ENCODE measurements around the gene GDPD1. TPM values are rescaled to one million over a fixed set of nuclear protein-coding genes. Genes with fewer than 3 reads are reported as not detected.
"Not testable (repeated sequence)": the region's sequence is repeated elsewhere in the genome, so short reads cannot be mapped to it uniquely, and the experiment has no call there.

Gene GDPD1
- polyA plus RNA-seq, 1 donor from 2014 or later: 40.1 TPM

- Histone ChIP-seq H3F3A (ENCODE audit: insufficient read depth, low read length, poor library complexity, severe bottlenecking) (no peaks in the 10 kb centered on the region), H3K36me3 (ENCODE audit: insufficient read depth, low read length) (no peaks in the 10 kb centered on the region), H3K4me3 (ENCODE audit: low read length) (no peak overlapping the region), H3K79me2 (replicated peaks; ENCODE audit: insufficient read depth, low read length) (no peaks in the 10 kb centered on the region), H3K9me3 (ENCODE audit: low read length) (no peaks in the 10 kb centered on the region), H3K9me2 (ENCODE audit: insufficient read depth, low read length) (no peaks in the 10 kb centered on the region), H3K4me2 (ENCODE audit: low read length) (no peak overlapping the region), H3K9ac (ENCODE audit: low read length) (no peak overlapping the region), H2AFZ (ENCODE audit: low read depth, low read length) (no peak overlapping the region), H3K27ac (ENCODE audit: low read length) (no peak overlapping the region), H4K20me1 (ENCODE audit: insufficient read depth) (no peaks in the 10 kb centered on the region), H3K27me3 (ENCODE audit: insufficient read depth, low read depth, low read length) (no peaks in the 10 kb centered on the region)
- no peak for TF ChIP-seq SMC3 (conservative IDR thresholded peaks at IDR 0.05; ENCODE audit: poor library complexity)
Observed at GRCh38 chr17:59289981-59290301, 69.6 kb downstream of the GDPD1 start.

GRCh38 chr17:59290302-59290998 lies 70.1 kb downstream of the GDPD1 start:
- H3K27me3 ChIP-seq (ENCODE audit: insufficient read depth, low read depth, low read length); H3K9ac ChIP-seq (ENCODE audit: low read length); H3K9me3 ChIP-seq (ENCODE audit: low read length); H3F3A ChIP-seq (ENCODE audit: insufficient read depth, low read length, poor library complexity, severe bottlenecking); H3K9me2 ChIP-seq (ENCODE audit: insufficient read depth, low read length); H3K4me2 ChIP-seq (ENCODE audit: low read length); H2AFZ ChIP-seq (ENCODE audit: low read depth, low read length); H3K79me2 ChIP-seq (replicated peaks; ENCODE audit: insufficient read depth, low read length); H3K4me3 ChIP-seq (ENCODE audit: low read length); H4K20me1 ChIP-seq (ENCODE audit: insufficient read depth); H3K36me3 ChIP-seq (ENCODE audit: insufficient read depth, low read length); H3K27ac ChIP-seq (ENCODE audit: low read length): not testable (repeated sequence)

GRCh38 chr17:59292174-59292523 lies 71.8 kb downstream of the GDPD1 start:
- Histone ChIP-seq H3K36me3 (ENCODE audit: insufficient read depth, low read length) (no peaks in the 10 kb centered on the region), H3K9me2 (ENCODE audit: insufficient read depth, low read length) (no peaks in the 10 kb centered on the region), H3K27me3 (ENCODE audit: insufficient read depth, low read depth, low read length) (no peaks in the 10 kb centered on the region), H3K27ac (ENCODE audit: low read length) (no peak overlapping the region), H3K9ac (ENCODE audit: low read length) (no peak overlapping the region), H3K79me2 (replicated peaks; ENCODE audit: insufficient read depth, low read length) (no peaks in the 10 kb centered on the region), H3F3A (ENCODE audit: insufficient read depth, low read length, poor library complexity, severe bottlenecking) (no peaks in the 10 kb centered on the region), H3K9me3 (ENCODE audit: low read length) (no peaks in the 10 kb centered on the region), H4K20me1 (ENCODE audit: insufficient read depth) (no peaks in the 10 kb centered on the region), H3K4me2 (ENCODE audit: low read length) (no peak overlapping the region), H3K4me3 (ENCODE audit: low read length) (no peak overlapping the region), H2AFZ (ENCODE audit: low read depth, low read length) (no peak overlapping the region)
- no peak for TF ChIP-seq RAD21 (conservative IDR thresholded peaks at IDR 0.05)
- TF ChIP-seq MXI1 (conservative IDR thresholded peaks at IDR 0.05; ENCODE audit: poor library complexity, severe bottlenecking): no peak
- no peak for TF ChIP-seq TAF1 (IDR thresholded peaks at IDR 0.05; ENCODE audit: low read depth)
- no peak for TF ChIP-seq CTCF (IDR thresholded peaks at IDR 0.05; ENCODE audit: poor library complexity, severe bottlenecking)
- no peak for TF ChIP-seq EP300 (conservative IDR thresholded peaks at IDR 0.05; ENCODE audit: poor library complexity, severe bottlenecking)
- TF ChIP-seq SMC3 (conservative IDR thresholded peaks at IDR 0.05; ENCODE audit: poor library complexity): no peak
- TF ChIP-seq POLR2AphosphoS5 (IDR thresholded peaks at IDR 0.05): no peak
- TF ChIP-seq EZH2 (IDR thresholded peaks at IDR 0.05; ENCODE audit: borderline replicate concordance, insufficient read depth, low read length, poor library complexity, severe bottlenecking): no peak
- TF ChIP-seq REST (IDR thresholded peaks at IDR 0.05; ENCODE audit: borderline replicate concordance): no peak

All from neural cell (in vitro differentiated cells).